HG03108 (cell line): ENCODE results near the gene OPCML.

Source experiments
- ATAC-seq: cut with Tn5 transposase; IDR thresholded peaks from one replicate; pipeline ENCODE4 v1.9.1; 2021; ENCODE audit warnings: moderate library complexity; ENCODE audit not compliant: unreplicated experiment

The OPCML gene

DNA sequence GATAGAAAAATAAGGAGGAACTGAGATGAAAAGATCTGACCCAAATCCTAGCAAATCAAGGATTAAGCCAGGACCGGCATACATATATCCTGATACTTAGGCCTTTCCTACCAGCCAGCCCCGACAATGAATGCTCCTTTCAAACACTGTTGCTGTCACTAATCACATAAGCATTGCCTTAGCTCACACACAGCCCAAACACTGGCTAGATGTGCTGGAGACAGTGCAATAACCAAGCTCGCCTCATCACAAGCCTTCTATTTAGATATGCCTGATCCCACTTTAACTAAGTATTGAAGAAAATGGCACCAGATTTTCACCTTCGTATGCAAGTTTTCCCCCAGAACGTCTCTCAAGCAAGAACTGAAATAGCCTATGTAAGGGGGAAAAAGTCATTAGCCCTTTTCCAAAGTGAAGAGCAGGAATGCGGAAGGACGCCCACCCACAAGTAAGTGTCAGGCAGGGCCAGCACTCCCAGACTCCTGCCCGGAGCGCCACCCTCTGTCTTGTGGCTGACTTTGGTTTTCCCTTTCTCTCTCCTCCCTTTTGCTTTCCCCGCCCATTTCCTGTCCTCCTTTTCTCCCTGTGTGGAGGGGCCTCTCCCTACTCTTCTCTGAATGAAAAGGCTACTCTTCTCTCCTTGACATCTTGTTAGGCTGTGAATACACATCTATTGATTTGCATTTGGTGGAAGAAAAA, 8.9 kb upstream of the OPCML start:
- ATAC-seq = no peak

DNA sequence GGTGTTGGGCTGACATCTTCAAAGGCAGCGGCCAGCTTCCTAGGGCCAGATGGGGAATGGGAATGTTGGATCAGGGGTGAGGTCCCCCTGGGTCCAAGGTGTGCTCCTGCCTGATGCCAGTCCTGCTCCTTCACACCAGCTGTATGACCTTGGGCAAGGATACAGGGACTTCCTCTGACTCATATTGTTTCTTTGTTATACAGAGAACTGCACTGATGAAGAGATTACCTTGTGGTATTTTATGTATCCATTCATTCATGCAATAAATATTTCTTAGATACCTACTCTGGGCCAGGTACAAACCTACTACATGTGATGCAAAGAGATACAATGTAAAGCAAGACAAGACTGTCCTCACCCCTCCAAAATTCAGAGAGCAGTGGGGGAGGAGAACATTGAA, 3.9 kb upstream of the OPCML start:
- no peak for ATAC-seq

- ATAC-seq = no peak
Measured at GRCh38 chr11:133533205-133533604, 904 bp upstream of the OPCML start.

DNA sequence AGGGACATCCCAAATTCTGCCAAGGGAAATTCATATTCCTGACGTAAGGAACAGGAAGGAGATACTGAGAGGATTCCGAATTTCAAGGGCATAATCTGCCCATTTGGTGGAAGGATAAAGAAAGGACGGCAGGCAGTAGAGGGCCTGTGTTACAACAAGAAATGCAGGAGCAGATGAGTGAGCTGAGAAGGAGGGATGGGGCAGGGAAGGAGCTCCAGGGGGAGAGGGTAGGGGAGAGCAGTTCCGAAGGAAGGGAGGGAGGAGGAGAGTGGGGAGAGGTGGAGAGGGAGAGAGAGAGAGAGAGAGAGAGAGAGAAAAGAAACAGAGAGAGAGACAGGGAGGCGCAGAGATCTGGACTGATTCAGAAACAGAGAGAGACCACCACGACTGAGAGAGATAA, 843 bp downstream of the OPCML start:
- ATAC-seq = no peak

DNA sequence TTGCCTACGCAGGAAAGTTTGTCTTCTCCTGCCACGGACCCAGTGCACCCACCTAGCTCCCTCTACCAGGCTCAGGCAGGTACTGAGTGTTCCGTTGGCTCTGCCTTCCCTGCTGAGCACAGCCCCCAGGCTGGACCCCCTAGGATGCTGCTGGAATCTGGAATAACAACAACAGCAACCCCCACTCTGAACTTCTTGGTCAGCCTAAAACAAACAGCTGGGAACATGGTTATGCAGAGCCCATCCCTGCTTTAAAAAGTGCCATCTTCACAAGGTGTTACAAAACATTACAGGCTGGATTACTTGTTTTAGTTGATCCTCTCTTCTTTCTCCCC, 1.8 kb downstream of the OPCML start:
- no peak for ATAC-seq

DNA sequence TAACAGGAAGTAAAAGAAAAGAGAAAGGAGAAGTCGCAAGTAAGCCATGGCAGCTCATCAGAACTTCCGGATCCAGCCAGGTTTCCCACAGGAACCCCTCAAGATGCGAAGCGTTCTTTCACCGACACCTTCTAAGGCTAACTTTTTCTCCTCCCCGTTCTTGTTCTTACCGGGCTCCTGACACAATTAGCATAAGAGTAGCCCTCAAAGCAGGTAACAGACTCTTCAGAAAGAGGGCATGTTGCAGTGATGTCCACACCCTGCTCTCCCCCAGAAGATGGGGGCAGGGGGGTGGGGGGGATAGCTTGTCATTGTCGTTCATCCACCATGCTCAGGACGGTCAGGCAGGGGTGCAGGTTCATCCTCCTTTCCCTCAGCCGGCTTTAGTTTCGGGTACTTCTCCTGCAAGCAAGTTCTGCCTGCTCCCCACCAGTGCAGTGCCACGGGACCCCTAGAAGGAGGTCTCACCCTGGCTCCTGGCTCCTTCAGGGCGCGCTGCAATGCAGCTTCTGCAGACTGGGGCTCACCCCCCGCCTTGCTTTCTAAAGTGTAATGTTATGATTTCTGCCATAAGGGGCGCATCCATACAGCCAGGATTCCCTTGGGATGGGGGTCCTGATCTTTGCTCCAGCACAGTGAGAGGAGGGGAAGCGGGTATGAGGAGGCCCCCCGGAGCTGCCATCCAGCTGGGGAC, 2.3 kb downstream of the OPCML start:
- no peak for ATAC-seq

DNA sequence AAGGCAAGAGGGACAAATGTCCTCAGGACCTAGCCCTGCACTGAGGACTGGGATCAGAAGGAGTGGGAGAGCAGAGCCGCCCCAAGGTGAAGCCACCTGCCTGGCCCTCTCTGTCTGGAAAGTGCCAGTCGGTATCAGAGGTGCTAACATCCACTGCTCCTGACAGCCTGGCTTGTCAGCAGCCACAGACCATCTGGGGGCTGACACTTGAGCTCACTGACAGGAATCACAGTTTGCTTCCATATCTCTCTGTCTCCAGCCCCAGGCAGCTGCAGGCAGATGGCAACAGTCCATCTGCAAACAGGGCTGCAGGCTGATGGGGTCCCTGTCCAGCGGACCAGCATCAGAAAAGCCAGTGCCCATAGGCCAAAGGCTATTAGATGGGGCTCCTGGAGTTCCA, 5.5 kb downstream of the OPCML start:
- ATAC-seq = no peak

- ATAC-seq = no peak
Measured at GRCh38 chr11:133525976-133526375, 6.3 kb downstream of the OPCML start.

DNA sequence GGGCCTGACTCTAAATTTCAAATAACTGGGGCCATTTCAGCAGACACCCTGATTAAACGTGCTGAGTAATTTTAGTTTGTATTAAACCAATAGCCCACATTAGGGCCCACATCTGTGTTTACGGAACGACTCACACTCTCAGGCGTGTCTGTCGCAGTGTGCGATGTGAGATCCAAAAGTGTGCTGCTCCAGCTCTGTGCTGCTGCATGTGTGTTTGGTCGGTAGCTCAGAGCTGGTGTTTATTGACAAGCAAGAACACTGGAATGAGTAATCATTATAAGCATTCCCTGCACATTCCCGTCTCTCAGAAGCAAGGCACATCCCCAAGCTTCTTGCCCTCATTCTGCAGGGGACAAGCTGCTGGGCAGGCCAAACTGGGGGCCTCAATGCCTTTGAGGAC, 7.8 kb downstream of the OPCML start:
- ATAC-seq = no peak

- ATAC-seq = no peak
Measured at GRCh38 chr11:133522344-133522743, 10.0 kb downstream of the OPCML start.

DNA sequence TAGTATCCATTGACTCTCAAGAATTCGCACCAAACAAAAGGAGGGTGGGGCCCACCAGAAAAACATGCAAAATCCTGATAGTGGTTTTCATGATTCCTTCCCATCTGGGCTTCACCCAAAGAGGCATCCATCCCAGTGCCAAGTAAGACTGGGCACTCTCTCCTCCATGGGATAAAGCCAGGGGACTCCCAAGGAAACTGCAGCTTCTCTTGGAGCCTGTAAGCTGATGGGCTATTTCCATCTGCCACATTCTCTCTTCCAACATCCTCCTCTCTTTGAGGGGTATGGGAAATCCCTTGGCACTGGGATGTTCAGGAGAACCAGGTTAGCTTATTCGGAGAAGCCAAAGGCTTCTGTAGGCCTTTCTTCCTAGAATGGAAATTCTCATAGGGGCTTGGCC, 10.8 kb downstream of the OPCML start:
- ATAC-seq = no peak

GRCh38 chr11:133520707-133521106, 11.6 kb downstream of the OPCML start:
- ATAC-seq = no peak

- ATAC-seq = no peak
Measured at GRCh38 chr11:133519560-133519959, 12.7 kb downstream of the OPCML start.

DNA sequence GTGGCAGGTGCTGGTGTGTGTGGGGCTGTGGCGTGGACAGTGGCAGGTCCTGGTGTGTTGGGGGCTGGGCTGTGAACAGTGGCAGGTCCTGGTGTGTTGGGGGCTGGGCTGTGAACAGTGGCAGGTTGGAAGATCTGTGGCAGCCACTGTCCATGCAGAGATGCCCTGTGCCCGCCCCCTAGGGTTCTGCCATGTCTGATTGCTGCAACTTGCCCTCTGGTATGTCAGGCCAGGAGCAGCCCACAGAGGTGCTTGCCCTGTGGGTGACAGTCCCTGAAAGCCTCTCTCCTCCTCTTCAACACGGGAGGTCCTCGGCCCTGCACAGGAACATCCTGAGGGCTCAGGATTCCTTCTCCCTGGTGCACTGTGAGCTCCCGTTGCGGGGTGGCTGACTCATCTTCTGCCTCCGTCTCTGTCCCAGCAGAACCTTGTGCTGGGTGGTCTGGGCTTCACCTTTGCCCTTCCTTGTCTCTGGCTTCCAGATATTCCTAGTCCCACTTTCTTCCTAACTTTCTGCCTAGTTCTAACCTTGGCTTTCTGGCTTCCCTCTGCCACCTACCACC, 13.5 kb downstream of the OPCML start:
- ATAC-seq = no peak

DNA sequence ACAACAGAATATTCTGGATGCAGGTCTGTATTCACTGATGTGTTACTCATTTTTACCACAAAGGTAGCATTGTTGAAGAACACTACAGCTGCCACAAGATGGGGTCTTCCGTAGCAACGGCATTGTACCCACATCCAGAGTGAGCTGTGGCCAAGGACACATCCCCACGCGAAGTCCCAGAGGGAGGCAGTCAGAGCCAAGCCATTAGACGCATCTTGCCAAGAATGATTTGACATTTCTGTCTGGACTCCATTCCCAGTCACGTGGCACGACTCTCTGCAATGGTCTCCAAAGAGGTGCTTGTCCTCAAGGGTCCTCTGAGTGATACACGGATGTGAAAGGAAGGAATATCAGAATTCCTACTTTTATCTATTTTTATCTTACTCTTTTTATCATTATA, 15.5 kb downstream of the OPCML start:
- ATAC-seq = no peak

DNA sequence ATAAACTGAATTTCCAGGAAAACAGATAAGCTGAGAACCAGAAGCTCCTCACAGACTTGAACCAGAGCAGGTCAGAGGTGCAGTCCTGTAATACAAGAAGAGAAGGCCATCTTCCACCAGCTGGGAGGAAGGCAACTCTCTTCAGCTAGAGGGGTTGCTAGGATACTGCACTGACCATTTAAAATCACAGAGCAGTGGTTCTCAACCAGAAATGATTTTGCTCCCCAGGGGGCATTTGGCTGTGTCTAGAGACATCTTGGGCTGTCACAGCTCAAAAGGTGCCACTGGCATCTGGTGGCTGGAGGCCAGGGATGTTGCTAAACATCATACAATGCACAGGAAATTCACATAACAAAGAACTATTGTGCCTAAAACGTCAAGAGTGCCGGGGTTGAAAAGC, 17.2 kb downstream of the OPCML start:
- ATAC-seq = no peak

DNA sequence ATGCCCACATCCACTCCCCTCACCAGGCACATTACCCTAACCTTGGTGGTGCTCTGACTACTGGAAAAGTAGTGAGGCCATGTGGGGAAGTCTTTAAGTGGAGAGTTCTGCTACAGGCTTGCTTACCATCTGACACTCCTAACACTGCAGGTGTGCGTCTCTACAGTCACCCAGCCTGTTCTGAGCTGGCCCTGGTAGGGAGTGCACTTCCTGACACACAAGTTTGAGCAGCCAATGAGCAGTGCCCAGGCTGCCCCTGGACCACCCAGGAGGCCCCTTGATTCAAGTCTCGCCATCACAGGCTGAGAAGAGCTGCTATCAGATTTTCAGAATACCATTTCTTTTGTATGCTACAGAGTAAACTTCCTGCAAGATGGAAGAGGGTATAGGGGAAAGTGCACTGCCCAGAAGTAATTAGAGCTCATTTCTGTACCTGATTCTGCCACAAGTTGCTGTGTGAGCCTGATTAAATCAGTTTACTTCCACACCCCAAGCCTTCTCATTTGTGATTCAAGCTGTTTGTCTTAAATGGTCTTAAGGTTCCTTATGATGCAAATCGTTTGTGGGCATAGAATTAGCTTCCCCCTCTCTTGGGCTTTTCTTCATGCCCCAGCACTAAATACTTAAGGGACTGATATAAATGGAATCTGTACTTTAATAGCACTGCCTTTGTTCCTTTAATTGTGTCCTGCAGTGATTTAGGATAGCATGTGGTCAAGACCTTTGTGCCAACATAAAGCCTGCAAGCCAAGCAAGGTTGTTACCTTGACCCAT, 22.2 kb downstream of the OPCML start:
- no peak for ATAC-seq

DNA sequence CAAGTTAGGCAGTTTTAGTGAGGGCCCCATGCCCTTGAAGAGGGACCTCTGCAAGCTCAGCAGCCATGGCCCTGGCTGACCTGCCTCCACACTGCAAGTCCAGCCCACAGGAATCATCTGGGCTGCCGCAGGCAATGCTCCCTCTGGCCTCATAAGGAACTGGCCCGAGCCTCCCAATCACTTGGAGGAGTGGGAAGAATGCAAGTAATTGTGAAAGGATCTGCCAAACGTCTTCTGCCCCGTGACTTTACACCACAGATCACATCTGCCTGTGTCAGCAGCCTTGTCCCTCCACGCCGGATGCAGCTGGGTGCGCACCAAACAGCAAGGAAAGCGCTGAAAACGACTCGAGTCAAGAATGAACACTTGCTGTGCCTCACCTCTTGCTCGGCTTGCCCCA, 23.8 kb downstream of the OPCML start:
- no peak for ATAC-seq

DNA sequence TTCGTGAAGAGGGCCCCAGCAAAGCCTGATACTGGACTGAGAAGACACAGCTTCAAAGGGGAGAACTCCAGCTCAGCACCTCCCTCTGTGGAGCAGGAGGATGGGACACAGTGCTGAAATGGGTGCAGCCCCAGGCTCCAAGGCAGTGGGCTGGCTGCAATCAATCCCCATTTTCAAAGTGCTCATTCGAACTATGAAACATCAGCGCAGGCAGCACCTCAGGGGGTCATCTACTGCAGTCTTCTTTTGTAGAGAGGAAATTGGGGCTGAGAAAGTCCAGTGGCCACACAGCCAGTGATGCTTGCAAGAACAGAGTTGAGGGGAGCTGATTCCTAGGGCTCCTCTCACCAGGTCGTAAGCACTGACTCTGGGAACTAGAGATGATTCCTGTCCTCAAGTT, 25.1 kb downstream of the OPCML start:
- ATAC-seq = no peak

- no peak for ATAC-seq
Measured at GRCh38 chr11:133506551-133507094, 25.7 kb downstream of the OPCML start.

DNA sequence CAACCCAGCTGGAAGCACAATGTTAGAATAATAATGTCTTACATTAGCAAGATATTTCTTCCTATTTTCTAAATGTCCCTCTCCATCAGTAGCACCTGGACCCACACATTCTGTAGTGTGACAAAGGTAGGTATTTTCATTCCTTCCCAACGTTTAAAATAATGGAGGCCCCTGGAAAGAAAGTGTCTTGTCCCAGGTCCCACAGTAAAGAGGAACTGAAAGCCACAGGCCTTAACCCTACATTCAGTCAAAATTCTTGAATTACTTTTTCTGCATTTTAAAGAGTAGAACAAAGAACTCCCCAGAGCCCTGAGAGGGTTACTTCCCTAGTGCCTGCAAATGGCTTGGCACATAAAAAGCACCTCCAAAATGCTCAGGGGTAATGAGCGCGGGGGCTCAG, 26.3 kb downstream of the OPCML start:
- peak; percentile 64 for ATAC-seq

DNA sequence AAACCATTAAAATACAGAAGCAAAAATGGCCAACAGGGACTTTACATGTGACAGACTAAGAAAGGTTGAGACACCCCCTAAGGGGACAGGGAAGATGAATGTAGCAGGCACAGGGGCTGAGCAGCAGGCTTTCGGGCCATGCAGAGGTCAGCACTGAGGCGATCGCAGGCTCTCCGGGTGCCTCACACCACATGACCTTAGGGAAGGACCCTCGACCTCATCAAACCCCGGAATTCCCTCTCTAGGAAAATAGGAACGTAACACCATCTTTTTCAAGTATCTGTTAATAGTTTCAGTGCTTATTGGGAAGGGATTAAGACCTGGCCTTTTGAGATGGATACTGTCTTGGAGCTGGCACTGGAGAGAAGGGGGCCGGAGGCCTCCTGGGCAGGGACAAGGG, 27.4 kb downstream of the OPCML start:
- ATAC-seq = no peak
